Stimulated activated CD4-positive, alpha-beta T cell treated with anti-CD3 and anti-CD28 coated beads, Interleukin-15, amount 100 ng/mL, for 24 hours (primary cell): ENCODE results near the gene CARS1.

Experiments
- DNase-seq: peaks from one replicate; pipeline ENCODE4 v3.0.0-alpha.2; 2020

The CARS1 gene

GRCh38 chr11:2990617-2991451, 66.4 kb downstream of the CARS1 start:
- peak; percentile 61 for DNase-seq

- no peak for DNase-seq
Measured at GRCh38 chr11:2989551-2989950, 67.7 kb downstream of the CARS1 start.

GRCh38 chr11:2989006-2989405, 68.2 kb downstream of the CARS1 start:
- DNase-seq = no peak

- peak; percentile 35 for DNase-seq
Measured at GRCh38 chr11:2987881-2988861, 69.1 kb downstream of the CARS1 start.

GRCh38 chr11:2983908-2984307, 73.3 kb downstream of the CARS1 start:
- DNase-seq = no peak

GRCh38 chr11:2982214-2982613, 75.0 kb downstream of the CARS1 start:
- DNase-seq = no peak

- no peak for DNase-seq
Measured at GRCh38 chr11:2981130-2981529, 76.1 kb downstream of the CARS1 start.

- DNase-seq = no peak
Measured at GRCh38 chr11:2980168-2980840, 76.9 kb downstream of the CARS1 start.

- DNase-seq = no peak
Measured at GRCh38 chr11:2977113-2977512, 80.1 kb downstream of the CARS1 start.

GRCh38 chr11:2976294-2977063, 80.7 kb downstream of the CARS1 start:
- no peak for DNase-seq

- peak; percentile 33 for DNase-seq
Measured at GRCh38 chr11:2975594-2975993, 81.6 kb downstream of the CARS1 start.

- no peak for DNase-seq
Measured at GRCh38 chr11:2974272-2974671, 83.0 kb downstream of the CARS1 start.

- DNase-seq = no peak
Measured at GRCh38 chr11:2968341-2968900, 88.8 kb downstream of the CARS1 start.

GRCh38 chr11:2964782-2965181, 92.4 kb downstream of the CARS1 start:
- no peak for DNase-seq

GRCh38 chr11:2963761-2964160, 93.5 kb downstream of the CARS1 start:
- no peak for DNase-seq

GRCh38 chr11:2963112-2963754, 94.0 kb downstream of the CARS1 start:
- DNase-seq = no peak

GRCh38 chr11:2961080-2961479, 96.1 kb downstream of the CARS1 start:
- DNase-seq = no peak

GRCh38 chr11:2960139-2960538, 97.1 kb downstream of the CARS1 start:
- no peak for DNase-seq

GRCh38 chr11:2958251-2958650, 99.0 kb downstream of the CARS1 start:
- no peak for DNase-seq

- no peak for DNase-seq
Measured at GRCh38 chr11:2955906-2956476, 101.2 kb downstream of the CARS1 start.

- no peak for DNase-seq
Measured at GRCh38 chr11:2954263-2954662, 103.0 kb downstream of the CARS1 start.
